Left renal pelvis (tissue), 4 donors: ENCODE measurements around the gene CHIT1. TPM values are rescaled to one million over a fixed set of nuclear protein-coding genes. Genes with fewer than 3 reads are reported as not detected.

Experiments
- DNase-seq, 4 donors: peaks; one replicate each; pipeline ENCODE4 v3.0.0-alpha.2; 2013; ENCODE audit warnings: low read depth in 4 of 4, low spot score in 3 of 4
- polyA plus RNA-seq, 4 donors: library from polyadenylated mRNA; unstranded; fragments of 120-200 nt; gene quantifications; one replicate each; pipeline ENCODE4 v1.2.1, GENCODE V29; 2013; ENCODE audit not compliant: insufficient read length in 4 of 4

Gene CHIT1
- under 1 TPM; 0.04 to 0.15 (median 0.08) TPM for polyA plus RNA-seq

- no peak for DNase-seq
These were observed at the start of gene CHIT1 for GRCh38 chr1:203229471-203230135. Gene CHIT1 (minus strand): TSS chr1:203229673. CDS start chr1:203229636, 37 bp downstream.

GRCh38 chr1:203278885-203279406 is 49.5 kb upstream of the CHIT1 start:
- DNase-seq = no peak

- no peak for DNase-seq
These were observed 48.8 kb upstream of the CHIT1 start for GRCh38 chr1:203278082-203278884.

GRCh38 chr1:203276916-203277545 is 47.6 kb upstream of the CHIT1 start:
- no peak for DNase-seq

- DNase-seq = no peak
These were observed 46.9 kb upstream of the CHIT1 start for GRCh38 chr1:203276408-203276807.

GRCh38 chr1:203275656-203276272 is 46.3 kb upstream of the CHIT1 start:
- no peak for DNase-seq

- no peak for DNase-seq
These were observed 45.3 kb upstream of the CHIT1 start for GRCh38 chr1:203274603-203275381.

GRCh38 chr1:203273869-203274602 is 44.6 kb upstream of the CHIT1 start:
- DNase-seq = no peak

- peak in 2 of 4 donors; percentile 65 to 68 for DNase-seq
These were observed 43.9 kb upstream of the CHIT1 start for GRCh38 chr1:203273206-203273868.

GRCh38 chr1:203272633-203273205 is 43.2 kb upstream of the CHIT1 start:
- DNase-seq = no peak

GRCh38 chr1:203271962-203272632 is 42.6 kb upstream of the CHIT1 start:
- no peak for DNase-seq

GRCh38 chr1:203271018-203271743 is 41.7 kb upstream of the CHIT1 start:
- DNase-seq = no peak

GRCh38 chr1:203270448-203270847 is 41.0 kb upstream of the CHIT1 start:
- DNase-seq = no peak

GRCh38 chr1:203269654-203270020 is 40.2 kb upstream of the CHIT1 start:
- DNase-seq = no peak

GRCh38 chr1:203268901-203269653 is 39.6 kb upstream of the CHIT1 start:
- peak in 1 of 4 donors; percentile 70 for DNase-seq

GRCh38 chr1:203267912-203268311 is 38.4 kb upstream of the CHIT1 start:
- DNase-seq = no peak
